ENCODE measurements around the gene ALG3.

Gene ALG3

GRCh38 chr3:184259878-184260723 is 11.3 kb upstream of the ALG3 start:
- DNase-seq (peak; percentile 56), ATAC-seq (peak; percentile 21)

GRCh38 chr3:184259396-184259877 is 10.7 kb upstream of the ALG3 start:
- no peak for ATAC-seq

GRCh38 chr3:184258926-184259325 is 10.2 kb upstream of the ALG3 start:
- DNase-seq: no peak
- ATAC-seq: no peak

More at GRCh38 chr3:184259396-184259877, 10.7 kb upstream of the ALG3 start:
- DNase-seq: no peak

GRCh38 chr3:184257083-184257915 is 8.5 kb upstream of the ALG3 start:
- no peak for DNase-seq
- no peak for ATAC-seq

GRCh38 chr3:184255291-184256039 is 6.7 kb upstream of the ALG3 start:
- ATAC-seq (peak; percentile 77), DNase-seq (peak; percentile 29)

- ATAC-seq: peak; percentile 68
- peak; percentile 95 for DNase-seq
Observed at GRCh38 chr3:184250167-184250828, 1.5 kb upstream of the ALG3 start.

GRCh38 chr3:184249412-184250166 is 827 bp upstream of the ALG3 start, which contains the start of gene EEF1AKMT4:
TSS of gene EEF1AKMT4 (plus strand) at chr3:184249672. CDS start at chr3:184249695, 23 bp downstream.
- ATAC-seq (peak; percentile 92), DNase-seq (peak; percentile 95)

GRCh38 chr3:184242297-184242685 is 6.5 kb downstream of the ALG3 start:
- ATAC-seq: no peak
- DNase-seq: no peak

- ATAC-seq (no peak), DNase-seq (no peak)
Observed at GRCh38 chr3:184241447-184242296, 7.1 kb downstream of the ALG3 start.

- DNase-seq (no peak), ATAC-seq (no peak)
Observed at GRCh38 chr3:184241141-184241446, 7.7 kb downstream of the ALG3 start.

GRCh38 chr3:184240384-184241140 is 8.2 kb downstream of the ALG3 start:
- ATAC-seq (peak; percentile 16), DNase-seq (no peak)

GRCh38 chr3:184239708-184240107 is 9.1 kb downstream of the ALG3 start:
- DNase-seq (no peak), ATAC-seq (no peak)

- ATAC-seq (no peak), DNase-seq (no peak)
Observed at GRCh38 chr3:184239221-184239620, 9.5 kb downstream of the ALG3 start.

- no peak for ATAC-seq
- DNase-seq: no peak
Observed at GRCh38 chr3:184238246-184238818, 10.4 kb downstream of the ALG3 start.

GRCh38 chr3:184237807-184238206 is 11.0 kb downstream of the ALG3 start:
- DNase-seq (no peak), ATAC-seq (no peak)

GRCh38 chr3:184237211-184237610 is 11.6 kb downstream of the ALG3 start:
- ATAC-seq: no peak

GRCh38 chr3:184236636-184237035 is 12.1 kb downstream of the ALG3 start:
- DNase-seq: no peak
- ATAC-seq: no peak

More at GRCh38 chr3:184237211-184237610, 11.6 kb downstream of the ALG3 start:
- DNase-seq: no peak

GRCh38 chr3:184236033-184236410 is 12.7 kb downstream of the ALG3 start:
- DNase-seq (no peak), ATAC-seq (no peak)
